K562 (cell line): Measurements from ENCODE around the gene TRAF3IP1. TPM values are rescaled to one million over a fixed set of nuclear protein-coding genes. Genes with fewer than 3 reads are reported as not detected.

ENCODE experiments used
- ASH1L ChIP-seq: fragments of 450-650 bp; IDR thresholded peaks from 2 replicates; pipeline ENCODE4 v1.6.1; 2018; ENCODE audit warnings: borderline replicate concordance, mild to moderate bottlenecking, low read depth; ENCODE audit not compliant: partially characterized antibody
- DPF2 ChIP-seq: fragments of 450-650 bp; IDR thresholded peaks from 2 replicates; pipeline ENCODE4 v1.6.1; 2016
- ELF4 ChIP-seq: fragments of 450-650 bp; formaldehyde crosslinking; IDR thresholded peaks from 2 replicates; pipeline ENCODE4 v1.4.0; 2022; ENCODE audit warnings: missing genetic modification characterization
- FOSL1 ChIP-seq: fragments of 200-800 bp; sonication (Bioruptor generic); conservative IDR thresholded peaks from 2 replicates; pipeline ENCODE4 v1.6.1; 2016; ENCODE audit warnings: missing genetic modification characterization, missing compliant biosample characterization
- FOXP4 ChIP-seq: sonication (generic); formaldehyde crosslinking; IDR thresholded peaks from 2 replicates; pipeline ENCODE4 v1.8.0; 2022; ENCODE audit warnings: mild to moderate bottlenecking, missing genetic modification reagents, borderline replicate concordance
- KLF16 ChIP-seq: IDR thresholded peaks from 2 replicates; pipeline ENCODE4 v1.6.1; 2016; ENCODE audit warnings: antibody characterized with exemption
- NCOR1 ChIP-seq: fragments of 450-650 bp; IDR thresholded peaks from 2 replicates; pipeline ENCODE4 v1.6.1; 2016; ENCODE audit warnings: mild to moderate bottlenecking, moderate library complexity
- NELFE ChIP-seq: IDR thresholded peaks from 2 replicates; pipeline ENCODE4 v1.6.1; 2011; ENCODE audit warnings: mild to moderate bottlenecking; ENCODE audit not compliant: insufficient read depth, insufficient read length
- NFIC ChIP-seq: fragments of 450-650 bp; IDR thresholded peaks from 2 replicates; pipeline ENCODE4 v1.6.1; 2017; ENCODE audit warnings: mild to moderate bottlenecking, inconsistent platforms
- POLR3G ChIP-seq: IDR thresholded peaks from 2 replicates; pipeline ENCODE4 v1.6.1; 2011; ENCODE audit not compliant: insufficient read length, insufficient replicate concordance; ENCODE audit errors: extremely low read depth
- PRPF4 ChIP-seq: fragments of 200-400 bp; formaldehyde crosslinking; IDR thresholded peaks from one replicate; pipeline ENCODE4 v1.6.1; 2017; ENCODE audit warnings: low read length, low read depth, mild to moderate bottlenecking; ENCODE audit not compliant: insufficient read depth, poor library complexity, severe bottlenecking
- RCOR1 ChIP-seq, 2 experiments: IDR thresholded peaks; 2 replicates each; pipeline ENCODE4 v1.6.1; 2012; ENCODE audit warnings: low read depth in 2 of 2, low read length in 2 of 2, borderline replicate concordance in 1 of 2, improper control_type of control experiment in 1 of 2
- ZNF174 ChIP-seq: fragments of 250-450 bp; sonication (Bioruptor Pico); IDR thresholded peaks from 2 replicates; pipeline ENCODE4 v1.4.0; 2020; ENCODE audit warnings: mild to moderate bottlenecking
- ZNF395 ChIP-seq: fragments of 200-800 bp; sonication (Bioruptor generic); IDR thresholded peaks from 2 replicates; pipeline ENCODE4 v1.6.1; 2017; ENCODE audit warnings: missing genetic modification characterization, missing compliant biosample characterization
- ZNF668 ChIP-seq: fragments of 250-450 bp; sonication (Bioruptor Pico); IDR thresholded peaks from 2 replicates; pipeline ENCODE4 v1.8.0; 2022; ENCODE audit warnings: mild to moderate bottlenecking, inconsistent platforms
- ZNF696 ChIP-seq: fragments of 250-450 bp; sonication (Bioruptor Pico); conservative IDR thresholded peaks from 2 replicates; pipeline ENCODE4 v1.4.0; 2020; ENCODE audit warnings: mild to moderate bottlenecking, moderate library complexity
- ZNF76 ChIP-seq: fragments of 250-450 bp; sonication (Bioruptor Pico); IDR thresholded peaks from 2 replicates; pipeline ENCODE4 v1.4.0; 2020; ENCODE audit warnings: mild to moderate bottlenecking, moderate library complexity, borderline replicate concordance
- ZNF766 ChIP-seq: fragments of 200-800 bp; sonication (Bioruptor generic); conservative IDR thresholded peaks from 2 replicates; pipeline ENCODE4 v1.6.1; 2016; ENCODE audit warnings: missing genetic modification characterization, missing compliant biosample characterization
- polyA plus RNA-seq, 8 experiments: library from polyadenylated mRNA; depleted of rRNA in 4 of 8; stranded (reverse) in 5 of 8; unstranded in 3 of 8; fragments of >200 nt; fragmentation: Nextera tagmentation in 2 of 8; fragmentation: Illumina TruSeq in 1 of 8; extraction: Ambion mirVana in 2 of 8; extraction: Trizol in 1 of 8; gene quantifications; 2 replicates each; pipeline versions ENCODE4 v1.2.1 to v1.2.3, GENCODE V29; 2011 to 2014; ENCODE audit warnings: inconsistent platforms in 1 of 8, missing spikeins in 1 of 8
- total RNA-seq, 7 experiments: library from RNA; depleted of rRNA in 6 of 7; stranded (reverse); fragments of >200 nt in 6 of 7; fragmentation: Illumina TruSeq in 2 of 7; extraction: Trizol in 2 of 7; gene quantifications; 2 replicates each; pipeline versions ENCODE4 v1.2.1 to v1.2.3, GENCODE V29; 2011 to 2021; ENCODE audit warnings: low replicate concordance in 1 of 7
- TF ChIP-seq, protein P1 (sequence below), 2 experiments: IDR thresholded peaks; 2 replicates each; pipeline ENCODE4 v1.6.1; 2011; ENCODE audit warnings: borderline replicate concordance in 1 of 2, control low read depth in 1 of 2, low read depth in 1 of 2, low read length in 1 of 2, mild to moderate bottlenecking in 1 of 2, mixed read lengths in 1 of 2, moderate library complexity in 1 of 2; ENCODE audit not compliant: insufficient read depth in 1 of 2, insufficient read length in 1 of 2, poor library complexity in 1 of 2, severe bottlenecking in 1 of 2; ENCODE audit errors: extremely low read depth in 1 of 2
- TF ChIP-seq, protein P2 (sequence below): fragments of 450-650 bp; formaldehyde crosslinking; IDR thresholded peaks from 2 replicates; pipeline ENCODE4 v1.4.0; 2022; ENCODE audit warnings: mild to moderate bottlenecking, moderate library complexity
- TF ChIP-seq, protein P3 (sequence below): sonication (generic); formaldehyde crosslinking; IDR thresholded peaks from 2 replicates; pipeline ENCODE4 v1.8.0; 2022; ENCODE audit warnings: missing genetic modification reagents, mild to moderate bottlenecking, borderline replicate concordance

The TRAF3IP1 gene
- total and polyA plus RNA-seq, 9 of the 15 experiments (the other 6 are each of a cell fraction or from before 2014, with no cell fraction given): 1.3 to 7.4 (median 3.4) TPM

DNA sequence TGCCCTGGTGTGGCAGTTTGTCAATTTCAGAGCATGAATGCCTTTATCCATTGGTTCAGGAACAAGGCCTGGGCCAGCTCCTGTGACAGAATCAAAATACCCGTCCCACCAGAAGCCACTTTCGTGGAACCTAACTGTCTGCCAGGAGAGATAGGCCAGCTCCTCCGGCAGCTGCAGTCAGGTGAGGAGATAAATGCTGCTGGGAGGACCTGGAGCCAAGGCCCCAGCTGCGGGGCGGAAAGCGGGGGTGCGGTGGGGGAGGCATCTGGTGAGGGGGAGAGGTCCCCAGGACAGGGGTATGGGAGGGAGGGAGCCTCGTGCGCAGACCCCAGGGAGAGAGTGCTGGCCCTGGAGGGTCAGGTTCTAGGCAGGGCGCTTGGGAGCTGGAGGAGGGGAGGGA lies 102.0 kb downstream of the TRAF3IP1 start (continued):
- no peak for TF ChIP-seq NELFE
- TF ChIP-seq, protein P1, sequence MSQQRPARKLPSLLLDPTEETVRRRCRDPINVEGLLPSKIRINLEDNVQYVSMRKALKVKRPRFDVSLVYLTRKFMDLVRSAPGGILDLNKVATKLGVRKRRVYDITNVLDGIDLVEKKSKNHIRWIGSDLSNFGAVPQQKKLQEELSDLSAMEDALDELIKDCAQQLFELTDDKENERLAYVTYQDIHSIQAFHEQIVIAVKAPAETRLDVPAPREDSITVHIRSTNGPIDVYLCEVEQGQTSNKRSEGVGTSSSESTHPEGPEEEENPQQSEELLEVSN (IDR thresholded peaks at IDR 0.05; ENCODE audit: borderline replicate concordance in 1 of 2, extremely low read depth in 1 of 2, insufficient read depth in 1 of 2, insufficient read length in 1 of 2, low read depth in 1 of 2, low read length in 1 of 2, poor library complexity in 1 of 2, severe bottlenecking in 1 of 2): no peak
- no peak for TF ChIP-seq ZNF174 (CRISPR knock-in tag)
- TF ChIP-seq ASH1L: no peak
- no peak for TF ChIP-seq PRPF4
- TF ChIP-seq POLR3G: no peak
- TF ChIP-seq ZNF696 (CRISPR knock-in tag): no peak
- TF ChIP-seq ZNF76 (CRISPR knock-in tag): no peak
- TF ChIP-seq, protein P2, sequence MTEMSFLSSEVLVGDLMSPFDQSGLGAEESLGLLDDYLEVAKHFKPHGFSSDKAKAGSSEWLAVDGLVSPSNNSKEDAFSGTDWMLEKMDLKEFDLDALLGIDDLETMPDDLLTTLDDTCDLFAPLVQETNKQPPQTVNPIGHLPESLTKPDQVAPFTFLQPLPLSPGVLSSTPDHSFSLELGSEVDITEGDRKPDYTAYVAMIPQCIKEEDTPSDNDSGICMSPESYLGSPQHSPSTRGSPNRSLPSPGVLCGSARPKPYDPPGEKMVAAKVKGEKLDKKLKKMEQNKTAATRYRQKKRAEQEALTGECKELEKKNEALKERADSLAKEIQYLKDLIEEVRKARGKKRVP (CRISPR knock-in tag): no peak
- TF ChIP-seq NCOR1: peak; percentile 96
- TF ChIP-seq RCOR1 (IDR thresholded peaks at IDR 0.05; ENCODE audit: borderline replicate concordance in 1 of 2, low read depth in 2 of 2, low read length in 2 of 2): peak; percentile 35 to 83; a peak in 3 of 4 replicates
- TF ChIP-seq DPF2: peak; percentile 85
- no peak for TF ChIP-seq FOSL1 (tag)
- no peak for TF ChIP-seq ZNF766 (CRISPR knock-in tag)
- 0 out of 2 replicates have a peak, but pooled peaks have one; percentile 29 for TF ChIP-seq ZNF395 (CRISPR knock-in tag)
- TF ChIP-seq, protein P3, sequence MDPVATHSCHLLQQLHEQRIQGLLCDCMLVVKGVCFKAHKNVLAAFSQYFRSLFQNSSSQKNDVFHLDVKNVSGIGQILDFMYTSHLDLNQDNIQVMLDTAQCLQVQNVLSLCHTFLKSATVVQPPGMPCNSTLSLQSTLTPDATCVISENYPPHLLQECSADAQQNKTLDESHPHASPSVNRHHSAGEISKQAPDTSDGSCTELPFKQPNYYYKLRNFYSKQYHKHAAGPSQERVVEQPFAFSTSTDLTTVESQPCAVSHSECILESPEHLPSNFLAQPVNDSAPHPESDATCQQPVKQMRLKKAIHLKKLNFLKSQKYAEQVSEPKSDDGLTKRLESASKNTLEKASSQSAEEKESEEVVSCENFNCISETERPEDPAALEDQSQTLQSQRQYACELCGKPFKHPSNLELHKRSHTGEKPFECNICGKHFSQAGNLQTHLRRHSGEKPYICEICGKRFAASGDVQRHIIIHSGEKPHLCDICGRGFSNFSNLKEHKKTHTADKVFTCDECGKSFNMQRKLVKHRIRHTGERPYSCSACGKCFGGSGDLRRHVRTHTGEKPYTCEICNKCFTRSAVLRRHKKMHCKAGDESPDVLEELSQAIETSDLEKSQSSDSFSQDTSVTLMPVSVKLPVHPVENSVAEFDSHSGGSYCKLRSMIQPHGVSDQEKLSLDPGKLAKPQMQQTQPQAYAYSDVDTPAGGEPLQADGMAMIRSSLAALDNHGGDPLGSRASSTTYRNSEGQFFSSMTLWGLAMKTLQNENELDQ (CRISPR knock-in tag): no peak
- no peak for TF ChIP-seq ELF4
- no peak for TF ChIP-seq ZNF668
- TF ChIP-seq NFIC: peak; percentile 93
- no peak for TF ChIP-seq FOXP4 (CRISPR knock-in tag)
- TF ChIP-seq KLF16: peak; percentile 94
